ENCODE data around the gene NRN1.

Gene NRN1

DNA sequence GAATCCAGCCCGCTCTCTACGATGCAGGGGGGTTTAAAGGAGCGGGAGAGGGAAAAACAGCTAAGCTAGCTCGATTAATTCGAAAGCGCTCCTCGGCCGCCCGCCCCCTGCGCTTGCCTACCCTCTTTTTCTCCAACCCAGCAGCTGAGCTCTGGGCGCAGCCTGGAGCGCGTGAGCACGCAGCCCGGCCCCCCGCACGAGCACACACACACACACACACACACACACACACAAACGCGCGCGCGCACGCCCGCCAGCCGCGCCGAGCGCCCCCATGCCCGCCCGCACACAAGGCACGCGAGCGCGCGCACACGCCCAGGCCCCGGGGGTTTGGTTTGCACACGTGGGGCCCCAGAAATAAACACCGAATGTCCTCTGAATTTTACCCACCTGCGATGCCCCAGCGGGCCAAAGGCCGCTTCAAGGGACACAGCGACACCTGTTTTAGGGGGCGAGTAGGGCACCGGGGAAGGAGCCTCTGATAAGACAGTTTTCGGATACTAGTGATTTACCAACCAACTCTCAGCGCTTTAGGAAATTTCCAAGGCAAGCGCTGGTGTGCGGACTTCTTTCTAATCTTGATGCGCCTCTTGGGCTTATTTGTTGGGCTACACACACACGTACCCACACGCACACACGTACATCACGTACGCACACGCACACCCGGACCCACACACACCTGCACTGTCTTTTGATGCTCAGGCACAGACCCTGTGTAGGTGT, 802 bp upstream of the NRN1 start:
- DNase-seq (ENCODE audit: extremely low read depth, low read depth): no peak
- TF ChIP-seq CTCF (IDR thresholded peaks at IDR 0.05; ENCODE audit: low read depth, low read length): no peak

DNA sequence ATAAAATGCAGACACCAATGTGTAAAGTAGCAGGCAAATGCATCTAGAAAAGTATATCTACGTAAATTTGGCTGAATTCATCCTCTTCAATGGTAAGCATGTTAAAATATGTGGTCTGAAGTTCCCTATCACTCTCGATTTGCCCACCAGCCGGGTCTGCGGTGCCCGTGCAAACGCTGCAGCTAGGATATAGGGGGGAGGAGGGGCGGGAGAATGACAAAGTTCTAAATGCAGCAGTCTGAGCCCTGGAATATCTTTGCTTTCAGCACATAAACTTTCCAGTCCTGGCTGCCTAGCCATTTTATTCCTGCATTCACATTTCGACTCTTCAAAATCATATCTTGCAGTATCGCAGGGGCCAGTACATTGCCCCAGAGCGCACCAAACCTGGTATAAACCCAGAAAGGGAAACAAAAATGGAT, 708 bp downstream of the NRN1 start:
- TF ChIP-seq CTCF (IDR thresholded peaks at IDR 0.05; ENCODE audit: low read depth, low read length): no peak
- no peak for DNase-seq (ENCODE audit: extremely low read depth, low read depth)

- TF ChIP-seq CTCF (IDR thresholded peaks at IDR 0.05; ENCODE audit: low read depth, low read length): no peak
- DNase-seq (ENCODE audit: extremely low read depth, low read depth): no peak
Measured at GRCh38 chr6:6005051-6006005, 1.4 kb downstream of the NRN1 start.

DNA sequence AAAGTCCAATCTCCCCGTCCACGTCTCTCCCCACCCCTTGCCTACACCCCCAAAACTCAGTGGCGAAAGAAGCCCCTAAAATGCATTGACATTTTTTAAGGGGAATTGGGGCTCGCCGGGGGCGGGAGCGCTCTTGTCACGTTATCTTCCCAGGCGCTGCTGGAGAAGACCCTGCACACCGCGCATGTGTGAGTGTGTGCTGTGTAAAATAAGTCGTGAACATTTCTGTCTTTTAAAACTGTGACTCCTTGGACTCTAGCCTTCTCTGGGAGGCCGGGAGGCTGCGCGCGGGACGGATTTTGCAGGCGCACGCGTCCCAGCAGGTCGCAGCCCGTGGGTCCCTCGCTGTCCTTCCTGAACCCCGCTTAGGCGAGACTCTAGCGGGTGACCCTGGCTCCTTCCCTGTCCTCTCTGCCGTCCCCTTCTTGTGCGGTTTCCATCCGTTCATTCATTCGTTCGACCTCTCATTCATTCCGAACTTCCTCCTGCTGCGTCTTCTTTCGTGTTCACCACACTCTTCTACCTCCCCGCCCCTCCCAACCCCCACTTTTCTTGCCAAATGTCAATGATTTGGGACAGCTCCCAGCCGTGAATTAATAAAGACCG, 2.2 kb downstream of the NRN1 start:
- TF ChIP-seq CTCF (IDR thresholded peaks at IDR 0.05; ENCODE audit: low read depth, low read length): no peak
- DNase-seq (ENCODE audit: extremely low read depth, low read depth): no peak

DNA sequence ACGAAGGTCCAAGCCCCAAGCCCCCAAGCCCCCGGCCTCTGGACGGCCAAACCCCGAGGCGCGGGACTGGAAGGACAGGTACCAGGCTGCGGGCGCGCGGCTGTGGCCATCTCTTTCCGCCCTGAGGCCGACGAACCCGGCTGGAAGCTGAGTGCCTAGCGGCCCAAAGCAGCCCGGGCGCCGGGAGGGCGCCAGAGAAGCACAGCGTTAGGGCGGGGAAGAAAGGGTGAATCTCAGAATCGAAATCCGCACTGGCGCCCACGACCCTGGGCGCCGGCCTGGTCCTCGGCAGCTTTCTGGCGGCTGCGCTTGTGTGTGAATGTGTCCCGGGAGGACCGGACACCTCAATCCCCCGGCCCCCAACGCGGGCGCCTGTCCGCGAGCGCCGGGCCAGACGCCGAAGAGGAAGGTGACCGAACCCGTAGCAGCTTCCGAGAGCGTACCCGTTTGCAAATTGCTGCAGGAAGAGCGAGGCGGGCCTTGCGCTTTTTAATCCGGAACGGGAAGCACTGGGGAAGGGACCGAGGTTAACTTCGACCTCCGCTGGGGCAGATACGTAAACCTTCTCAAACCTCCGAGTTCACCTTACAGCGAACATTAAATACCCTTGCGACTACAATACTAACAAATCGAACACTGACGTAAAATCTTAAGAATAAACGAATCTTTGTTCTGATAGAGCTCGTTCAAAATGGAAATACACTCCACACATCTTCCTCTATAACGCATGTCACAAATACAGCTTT, 2.9 kb downstream of the NRN1 start:
- no peak for DNase-seq (ENCODE audit: extremely low read depth, low read depth)
- no peak for TF ChIP-seq CTCF (IDR thresholded peaks at IDR 0.05; ENCODE audit: low read depth, low read length)

DNA sequence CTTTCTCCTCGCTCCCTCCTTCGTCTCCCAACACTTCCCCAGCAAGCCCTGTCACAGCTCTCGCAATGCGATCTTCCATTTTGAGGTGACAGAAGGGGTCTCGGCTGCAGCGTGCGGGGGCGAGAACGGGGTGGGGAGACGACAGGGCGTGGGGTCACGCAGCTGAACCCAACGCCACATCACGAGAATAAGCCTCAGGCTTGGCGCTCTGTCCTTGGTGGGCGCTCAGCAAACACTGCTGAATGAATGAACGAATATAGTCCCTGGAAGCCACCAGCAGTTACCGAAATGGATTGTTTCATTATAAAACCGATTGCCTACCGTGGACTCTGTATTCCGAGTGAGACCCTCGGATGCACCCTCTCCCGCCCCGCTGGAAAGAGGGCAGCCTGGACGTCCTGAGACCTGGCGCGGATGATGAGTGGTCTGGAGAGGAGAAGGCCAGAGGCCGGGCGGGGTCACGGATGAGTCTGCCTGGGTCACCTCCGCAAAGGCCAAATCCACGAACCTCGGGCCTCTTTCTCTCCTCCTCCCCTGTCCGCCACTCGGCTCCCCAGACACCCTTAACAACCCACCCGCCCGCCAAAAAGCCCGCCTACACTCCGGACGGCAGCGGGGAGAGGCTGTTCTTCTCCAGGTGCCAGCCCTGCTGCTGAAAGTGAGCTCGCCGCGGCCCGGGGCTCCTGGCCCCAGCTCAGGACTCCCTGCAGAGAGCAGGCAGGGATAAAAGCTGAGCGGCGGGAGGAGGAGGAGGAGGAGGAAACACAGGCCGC, 3.7 kb downstream of the NRN1 start:
- no peak for TF ChIP-seq CTCF (IDR thresholded peaks at IDR 0.05; ENCODE audit: low read depth, low read length)
- no peak for DNase-seq (ENCODE audit: extremely low read depth, low read depth)

All from AG09319 (cell line).